A673 (cell line): ENCODE measurements around the gene B3GALT5.

ENCODE experiments used
- CTCF ChIP-seq: fragments of 300-800, 200-600 bp; sonication (generic); conservative IDR thresholded peaks from 2 replicates; pipeline ENCODE4 v1.5.1; 2017; ENCODE audit warnings: low read depth, mild to moderate bottlenecking, antibody characterized with exemption, low read length, moderate library complexity, mixed read lengths
- EZH2 ChIP-seq: fragments of 200-600 bp; sonication (generic); IDR thresholded peaks from 2 replicates; pipeline ENCODE4 v1.6.1; 2017; ENCODE audit warnings: borderline replicate concordance, low read depth, mild to moderate bottlenecking, mixed read lengths, antibody characterized with exemption, low read length; ENCODE audit not compliant: poor library complexity, severe bottlenecking

DNA sequence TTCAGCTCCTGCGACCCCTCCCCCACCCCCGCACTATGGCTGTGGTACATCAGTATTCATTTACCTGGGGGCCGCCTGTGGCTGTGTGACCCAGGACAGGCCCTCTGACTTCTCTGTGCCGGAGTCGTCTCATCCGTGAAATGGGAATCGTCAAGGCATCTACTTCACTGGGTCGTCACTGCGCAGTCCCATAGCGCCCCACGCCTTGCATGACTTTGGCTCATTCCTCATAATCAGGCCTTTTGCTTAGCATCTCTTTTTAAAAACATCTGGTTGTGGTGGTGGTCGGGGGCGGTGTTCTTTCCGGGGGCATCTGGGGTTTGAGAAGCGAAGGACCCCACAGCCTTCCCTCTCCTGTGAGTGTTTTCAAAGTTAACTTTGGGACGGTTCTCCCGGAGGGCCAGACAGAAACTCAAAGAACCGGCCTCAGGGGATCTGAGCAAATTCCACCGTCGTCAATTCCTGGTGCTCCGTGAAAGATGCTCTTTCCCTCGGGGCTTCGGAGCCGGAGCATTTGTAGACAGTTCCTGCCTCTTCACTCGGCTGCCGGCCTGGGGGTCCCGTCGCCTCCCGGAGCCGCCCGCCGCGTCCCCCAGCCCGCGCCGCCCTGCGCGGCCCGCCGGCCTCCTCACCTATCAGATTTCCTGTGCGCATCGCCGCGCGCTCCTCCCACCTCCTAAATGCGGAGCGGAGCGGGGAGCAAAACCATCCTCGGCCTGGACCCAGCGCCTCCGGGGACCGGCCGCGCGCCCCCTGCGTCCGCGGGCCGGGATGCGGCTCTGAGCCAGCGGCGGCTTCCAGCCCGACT, at the start of gene B3GALT5:
- TF ChIP-seq EZH2 (peak; percentile 75), CTCF (no peak)
